NOMO-1 treated with dmso at 0.1 percent for 144 hours (cell line): ENCODE measurements around the gene TNFAIP2.
"Not testable (repeated sequence)": the region's sequence is repeated elsewhere in the genome, so short reads cannot be mapped to it uniquely, and the experiment has no call there.

Experiments used
- DNase-seq: peaks from one replicate; lab custom pipeline; 2025; ENCODE audit not compliant: unreplicated experiment; lab: John Stamatoyannopoulos, UW

TNFAIP2 gene

GRCh38 chr14:103105580-103106150 lies 17.6 kb upstream of the TNFAIP2 start:
- no peak for DNase-seq

- DNase-seq: no peak
These were observed 15.8 kb upstream of the TNFAIP2 start for GRCh38 chr14:103107455-103107854.

- no peak for DNase-seq
These were observed 15.1 kb upstream of the TNFAIP2 start for GRCh38 chr14:103107941-103108748.

GRCh38 chr14:103108749-103109207 lies 14.5 kb upstream of the TNFAIP2 start:
- no peak for DNase-seq

GRCh38 chr14:103109535-103110441 lies 13.5 kb upstream of the TNFAIP2 start:
- no peak for DNase-seq

- DNase-seq: no peak
These were observed 12.5 kb upstream of the TNFAIP2 start for GRCh38 chr14:103110681-103111231.

GRCh38 chr14:103111232-103111868 lies 11.9 kb upstream of the TNFAIP2 start:
- DNase-seq: no peak

- DNase-seq: no peak
These were observed 10.6 kb upstream of the TNFAIP2 start for GRCh38 chr14:103112400-103113243.

GRCh38 chr14:103113303-103113702 lies 10.0 kb upstream of the TNFAIP2 start:
- DNase-seq: no peak

- DNase-seq: no peak
These were observed 9.5 kb upstream of the TNFAIP2 start for GRCh38 chr14:103113774-103114173.

GRCh38 chr14:103115086-103115679 lies 8.1 kb upstream of the TNFAIP2 start:
- not testable (repeated sequence) for DNase-seq

GRCh38 chr14:103115845-103116572 lies 7.3 kb upstream of the TNFAIP2 start:
- DNase-seq: no peak

- no peak for DNase-seq
These were observed 6.6 kb upstream of the TNFAIP2 start for GRCh38 chr14:103116636-103117035.

GRCh38 chr14:103117499-103117898 lies 5.8 kb upstream of the TNFAIP2 start:
- not testable (repeated sequence) for DNase-seq

- no peak for DNase-seq
These were observed 5.1 kb upstream of the TNFAIP2 start for GRCh38 chr14:103118018-103118662.

GRCh38 chr14:103118663-103119404 lies 4.4 kb upstream of the TNFAIP2 start:
- DNase-seq: peak; percentile 93

- not testable (repeated sequence) for DNase-seq
These were observed 3.7 kb upstream of the TNFAIP2 start for GRCh38 chr14:103119527-103119926.
